ENCODE results near the gene CBX8.

Gene CBX8

DNA sequence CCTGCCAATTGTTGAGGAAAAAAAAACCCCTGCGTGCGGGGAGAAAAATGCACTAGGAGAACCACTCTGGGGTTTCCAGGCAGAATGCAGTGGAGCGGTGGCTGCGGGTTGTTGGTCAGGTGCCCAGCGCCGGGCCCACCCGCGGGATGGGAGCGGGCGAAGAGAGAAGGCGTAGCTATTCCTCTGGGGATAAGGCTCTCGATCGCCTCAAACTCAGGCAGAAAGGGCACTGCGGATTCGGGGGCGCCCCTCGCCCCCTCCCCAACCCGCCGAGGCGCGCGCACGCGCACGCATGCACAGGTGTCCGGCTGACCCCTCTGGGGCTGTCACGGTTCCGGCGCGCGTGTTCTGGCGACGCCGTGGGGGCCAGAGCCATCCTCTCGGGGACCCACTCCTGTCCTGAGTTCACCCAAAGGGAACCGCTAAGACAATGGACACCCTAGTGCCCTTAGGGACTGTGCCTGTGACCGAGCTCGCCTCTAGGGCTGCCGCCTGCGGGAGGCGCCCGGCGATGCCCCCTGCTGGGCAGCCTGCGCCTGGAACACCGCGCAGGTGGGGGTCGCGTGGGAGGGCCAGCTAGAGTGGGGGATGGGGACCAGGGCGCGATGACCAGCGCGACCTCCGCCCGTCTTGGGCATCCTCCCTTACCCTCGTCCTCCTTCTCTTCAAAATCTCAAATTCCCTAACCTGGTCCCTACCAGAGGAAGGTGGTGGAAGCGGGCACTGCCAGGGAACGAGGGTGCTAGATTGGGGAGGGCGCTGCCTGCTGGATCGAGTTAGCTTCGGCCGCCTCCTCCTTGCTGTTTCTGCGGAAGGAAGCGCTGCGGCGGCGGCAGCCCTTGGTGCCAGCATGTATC, 14.4 kb upstream of the CBX8 start:
- no peaks in the 10 kb centered on the region for H4K20me1 ChIP-seq (ENCODE audit: control insufficient read depth, insufficient read depth, low read depth, low read length)
- no peaks in the 10 kb centered on the region for H3F3A ChIP-seq (ENCODE audit: control insufficient read depth, insufficient read depth)
- H3K4me2 ChIP-seq (ENCODE audit: low read length) = peak overlapping the region; percentile 92
- H3K27me3 ChIP-seq (ENCODE audit: control insufficient read depth, low read length) = peaks cover 62% of the 10 kb centered on the region
- no peaks in the 10 kb centered on the region for H3K79me2 ChIP-seq (ENCODE audit: control insufficient read depth, low read length)
- no peaks in the 10 kb centered on the region for H3K9me2 ChIP-seq (replicated peaks; ENCODE audit: control insufficient read depth, low read length)
- H3K4me1 ChIP-seq (ENCODE audit: control insufficient read depth, low read length) = peaks cover 42% of the 10 kb centered on the region
- peak overlapping the region; percentile 9; the same call in 1 of the 2 replicates for H3K4me3 ChIP-seq (ENCODE audit: low read length)
- no peak overlapping the region for H3K27ac ChIP-seq (ENCODE audit: low read depth, low read length)
- no peaks in the 10 kb centered on the region for H3K9me3 ChIP-seq (ENCODE audit: control insufficient read depth, insufficient read depth, low read length)
- TF ChIP-seq, protein P1, sequence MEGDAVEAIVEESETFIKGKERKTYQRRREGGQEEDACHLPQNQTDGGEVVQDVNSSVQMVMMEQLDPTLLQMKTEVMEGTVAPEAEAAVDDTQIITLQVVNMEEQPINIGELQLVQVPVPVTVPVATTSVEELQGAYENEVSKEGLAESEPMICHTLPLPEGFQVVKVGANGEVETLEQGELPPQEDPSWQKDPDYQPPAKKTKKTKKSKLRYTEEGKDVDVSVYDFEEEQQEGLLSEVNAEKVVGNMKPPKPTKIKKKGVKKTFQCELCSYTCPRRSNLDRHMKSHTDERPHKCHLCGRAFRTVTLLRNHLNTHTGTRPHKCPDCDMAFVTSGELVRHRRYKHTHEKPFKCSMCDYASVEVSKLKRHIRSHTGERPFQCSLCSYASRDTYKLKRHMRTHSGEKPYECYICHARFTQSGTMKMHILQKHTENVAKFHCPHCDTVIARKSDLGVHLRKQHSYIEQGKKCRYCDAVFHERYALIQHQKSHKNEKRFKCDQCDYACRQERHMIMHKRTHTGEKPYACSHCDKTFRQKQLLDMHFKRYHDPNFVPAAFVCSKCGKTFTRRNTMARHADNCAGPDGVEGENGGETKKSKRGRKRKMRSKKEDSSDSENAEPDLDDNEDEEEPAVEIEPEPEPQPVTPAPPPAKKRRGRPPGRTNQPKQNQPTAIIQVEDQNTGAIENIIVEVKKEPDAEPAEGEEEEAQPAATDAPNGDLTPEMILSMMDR (IDR thresholded peaks at IDR 0.05; ENCODE audit: low read depth, low read length, poor library complexity, severe bottlenecking) = peak; percentile 76
- no peak for TF ChIP-seq EZH2phosphoT487 (IDR thresholded peaks at IDR 0.05; ENCODE audit: borderline replicate concordance, low read length)
- H3K36me3 ChIP-seq (ENCODE audit: control insufficient read depth, low read length) = no peaks in the 10 kb centered on the region

DNA sequence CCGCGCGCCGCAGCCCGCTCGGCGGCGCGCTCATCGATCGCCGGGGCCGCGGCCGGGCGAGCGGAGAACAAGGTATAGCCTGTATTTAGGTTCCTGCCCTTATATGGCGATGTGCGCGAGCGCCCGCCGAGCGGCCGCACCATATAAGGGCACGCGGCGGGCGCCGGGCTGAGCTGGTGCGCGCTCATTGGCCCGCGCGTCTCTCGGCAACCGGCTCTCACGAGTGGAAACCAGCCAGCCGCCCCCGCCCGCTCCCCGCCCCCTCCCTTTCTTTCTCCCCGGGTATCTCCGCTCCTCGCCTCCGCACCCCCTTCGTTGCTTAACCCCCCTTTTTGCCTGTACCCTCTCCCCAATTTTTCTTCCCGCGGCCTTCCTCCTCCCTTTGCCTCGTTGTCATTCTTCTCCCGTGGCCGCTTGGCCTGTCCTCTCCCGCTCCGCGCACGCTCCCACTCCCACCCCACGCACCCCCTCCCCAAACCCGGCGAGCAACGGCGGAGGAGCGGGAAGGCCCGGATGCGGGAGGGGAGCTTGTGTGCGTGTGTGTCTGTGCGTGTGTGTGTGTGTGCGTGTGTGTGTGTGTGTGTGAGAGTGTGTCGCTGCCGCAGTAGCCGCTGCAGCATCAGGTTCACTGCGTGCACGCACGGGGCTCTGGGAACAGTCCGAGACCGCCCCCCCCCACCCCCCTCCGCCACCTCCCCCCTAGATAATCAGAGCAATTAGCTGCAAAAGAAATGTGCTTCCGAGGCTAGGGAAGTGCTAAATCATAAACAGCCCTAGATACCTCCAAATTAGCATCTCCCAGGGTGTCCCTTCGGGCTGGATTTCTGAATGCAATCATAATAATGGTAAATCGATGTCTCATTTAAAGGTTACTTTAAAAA, 13.5 kb upstream of the CBX8 start:
- Histone ChIP-seq H3K9me3 (ENCODE audit: control insufficient read depth, insufficient read depth, low read length) (no peaks in the 10 kb centered on the region), H3K4me3 (ENCODE audit: low read length) (peak overlapping the region; percentile 73), H3F3A (ENCODE audit: control insufficient read depth, insufficient read depth) (peaks cover 3% of the 10 kb centered on the region), H3K4me2 (ENCODE audit: low read length) (peak overlapping the region; percentile 92), H3K9me2 (replicated peaks; ENCODE audit: control insufficient read depth, low read length) (no peaks in the 10 kb centered on the region), H3K27ac (ENCODE audit: low read depth, low read length) (no peak overlapping the region), H3K4me1 (ENCODE audit: control insufficient read depth, low read length) (peaks cover 51% of the 10 kb centered on the region), H3K36me3 (ENCODE audit: control insufficient read depth, low read length) (no peaks in the 10 kb centered on the region), H4K20me1 (ENCODE audit: control insufficient read depth, insufficient read depth, low read depth, low read length) (no peaks in the 10 kb centered on the region), H3K79me2 (ENCODE audit: control insufficient read depth, low read length) (no peaks in the 10 kb centered on the region), H3K27me3 (ENCODE audit: control insufficient read depth, low read length) (peaks cover 67% of the 10 kb centered on the region)
- TF ChIP-seq, protein P1 (IDR thresholded peaks at IDR 0.05; ENCODE audit: low read depth, low read length, poor library complexity, severe bottlenecking) = no peak
- TF ChIP-seq EZH2phosphoT487 (IDR thresholded peaks at IDR 0.05; ENCODE audit: borderline replicate concordance, low read length) = no peak

DNA sequence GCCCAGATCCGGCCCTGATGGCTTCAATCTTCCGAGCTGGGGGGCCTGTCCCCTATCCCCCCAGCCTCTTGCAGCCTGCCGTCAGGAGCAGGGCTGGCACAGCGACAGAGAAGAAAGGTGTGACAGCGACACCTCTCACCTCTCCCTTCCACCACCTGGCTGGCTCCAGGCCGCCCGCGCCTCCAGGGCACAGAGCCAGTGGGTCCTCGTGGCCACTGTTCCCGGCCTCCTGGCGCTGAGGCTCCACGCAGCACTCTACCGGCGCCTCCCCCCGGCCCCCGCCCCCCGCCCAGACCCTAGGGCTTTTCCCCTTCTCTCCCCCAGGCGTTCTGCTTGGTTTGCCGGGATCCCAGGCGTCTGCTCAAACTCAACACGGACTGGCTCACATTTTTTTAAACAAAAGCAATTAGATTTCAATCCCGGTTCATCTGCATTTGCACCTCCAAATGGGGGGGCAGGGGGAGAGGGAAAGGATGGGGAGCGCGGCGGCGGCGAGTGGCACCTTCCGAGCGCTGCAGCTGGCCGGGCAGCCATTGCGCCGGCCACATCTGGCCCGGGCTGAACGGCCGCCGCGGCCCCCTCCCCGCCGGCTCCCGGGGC, 12.8 kb upstream of the CBX8 start:
- H3F3A ChIP-seq (ENCODE audit: control insufficient read depth, insufficient read depth) = peaks cover 9% of the 10 kb centered on the region
- no peaks in the 10 kb centered on the region for H4K20me1 ChIP-seq (ENCODE audit: control insufficient read depth, insufficient read depth, low read depth, low read length)
- no peaks in the 10 kb centered on the region for H3K79me2 ChIP-seq (ENCODE audit: control insufficient read depth, low read length)
- H3K27me3 ChIP-seq (ENCODE audit: control insufficient read depth, low read length) = peaks cover 73% of the 10 kb centered on the region
- no peaks in the 10 kb centered on the region for H3K36me3 ChIP-seq (ENCODE audit: control insufficient read depth, low read length)
- H3K9me2 ChIP-seq (replicated peaks; ENCODE audit: control insufficient read depth, low read length) = no peaks in the 10 kb centered on the region
- H3K4me3 ChIP-seq (ENCODE audit: low read length) = no peak overlapping the region
- H3K27ac ChIP-seq (ENCODE audit: low read depth, low read length) = no peak overlapping the region
- no peaks in the 10 kb centered on the region for H3K9me3 ChIP-seq (ENCODE audit: control insufficient read depth, insufficient read depth, low read length)
- peak overlapping the region; percentile 34; the same call in 1 of the 2 replicates for H3K4me2 ChIP-seq (ENCODE audit: low read length)
- peaks cover 58% of the 10 kb centered on the region for H3K4me1 ChIP-seq (ENCODE audit: control insufficient read depth, low read length)
- no peak for TF ChIP-seq EZH2phosphoT487 (IDR thresholded peaks at IDR 0.05; ENCODE audit: borderline replicate concordance, low read length)
- TF ChIP-seq, protein P1 (IDR thresholded peaks at IDR 0.05; ENCODE audit: low read depth, low read length, poor library complexity, severe bottlenecking) = no peak
